Effector memory CD8-positive, alpha-beta T cell (primary cell): ENCODE results near the gene TANGO6.

Source experiments
- ATAC-seq: fragments of 150-1000 bp; cut with Tn5 transposase; replicated peaks from 2 replicates; pipeline ENCODE4 v1.10.0; 2021; ENCODE audit warnings: mild to moderate bottlenecking, moderate library complexity
- DNase-seq, 3 experiments: peaks; one replicate each; pipeline ENCODE4 v3.0.0; 2021
- H3K27ac Mint-ChIP-seq, 2 donors: one replicate each; pipeline ENCODE4 v1.8.0; 2022; ENCODE audit warnings: mild to moderate bottlenecking in 2 of 2, mixed read lengths in 2 of 2, moderate library complexity in 2 of 2
- H3K27me3 Mint-ChIP-seq, 2 donors: one replicate each; pipeline ENCODE4 v1.8.0; 2022; ENCODE audit warnings: mixed read lengths in 2 of 2
- H3K36me3 Mint-ChIP-seq: one replicate; pipeline ENCODE4 v1.8.0; 2022; ENCODE audit warnings: mild to moderate bottlenecking, moderate library complexity, mixed read lengths; ENCODE audit not compliant: insufficient read depth
- H3K4me1 Mint-ChIP-seq, 2 donors: one replicate each; pipeline ENCODE4 v1.8.0; 2022; ENCODE audit warnings: low read depth in 2 of 2, mixed read lengths in 2 of 2
- H3K4me3 Mint-ChIP-seq, 2 donors: one replicate each; pipeline ENCODE4 v1.8.0; 2022; ENCODE audit warnings: mild to moderate bottlenecking in 2 of 2, mixed read lengths in 2 of 2, moderate library complexity in 2 of 2
- H3K9me3 Mint-ChIP-seq, 2 donors: one replicate each; pipeline ENCODE4 v1.8.0; 2022; ENCODE audit warnings: mixed read lengths in 2 of 2

TANGO6 gene

GRCh38 chr16:68884401-68884800 lies 41.1 kb downstream of the TANGO6 start:
- H3K9me3 Mint-ChIP-seq, result no peaks in the 10 kb centered on the region
- peaks cover 41% of the 10 kb centered on the region for H3K36me3 Mint-ChIP-seq
- DNase-seq (no peak), ATAC-seq (no peak)
- no peaks in the 10 kb centered on the region for H3K27me3 Mint-ChIP-seq
- no peak overlapping the region for H3K27ac Mint-ChIP-seq
- H3K4me3 Mint-ChIP-seq, result no peak overlapping the region
- H3K4me1 Mint-ChIP-seq, result peaks cover 0 to 4% of the 10 kb centered on the region in 2 donors

- no peak overlapping the region for H3K27ac Mint-ChIP-seq
- no peak for ATAC-seq
- H3K9me3 Mint-ChIP-seq, result no peaks in the 10 kb centered on the region
- peaks cover 0 to 4% of the 10 kb centered on the region in 2 donors for H3K4me1 Mint-ChIP-seq
- no peak for DNase-seq
- peaks cover 34% of the 10 kb centered on the region for H3K36me3 Mint-ChIP-seq
- no peak overlapping the region for H3K4me3 Mint-ChIP-seq
- H3K27me3 Mint-ChIP-seq, result no peaks in the 10 kb centered on the region
Measured at GRCh38 chr16:68884861-68885720, 41.8 kb downstream of the TANGO6 start.

- ATAC-seq (no peak), DNase-seq (no peak)
- H3K27ac Mint-ChIP-seq, result peak overlapping the region; percentile 45 to 68
- peaks cover 0 to 4% of the 10 kb centered on the region in 2 donors for H3K4me1 Mint-ChIP-seq
- no peaks in the 10 kb centered on the region for H3K27me3 Mint-ChIP-seq
- no peak overlapping the region for H3K4me3 Mint-ChIP-seq
- H3K36me3 Mint-ChIP-seq, result peaks cover 17% of the 10 kb centered on the region
- H3K9me3 Mint-ChIP-seq, result no peaks in the 10 kb centered on the region
Measured at GRCh38 chr16:68887107-68887506, 43.8 kb downstream of the TANGO6 start.

DNA sequence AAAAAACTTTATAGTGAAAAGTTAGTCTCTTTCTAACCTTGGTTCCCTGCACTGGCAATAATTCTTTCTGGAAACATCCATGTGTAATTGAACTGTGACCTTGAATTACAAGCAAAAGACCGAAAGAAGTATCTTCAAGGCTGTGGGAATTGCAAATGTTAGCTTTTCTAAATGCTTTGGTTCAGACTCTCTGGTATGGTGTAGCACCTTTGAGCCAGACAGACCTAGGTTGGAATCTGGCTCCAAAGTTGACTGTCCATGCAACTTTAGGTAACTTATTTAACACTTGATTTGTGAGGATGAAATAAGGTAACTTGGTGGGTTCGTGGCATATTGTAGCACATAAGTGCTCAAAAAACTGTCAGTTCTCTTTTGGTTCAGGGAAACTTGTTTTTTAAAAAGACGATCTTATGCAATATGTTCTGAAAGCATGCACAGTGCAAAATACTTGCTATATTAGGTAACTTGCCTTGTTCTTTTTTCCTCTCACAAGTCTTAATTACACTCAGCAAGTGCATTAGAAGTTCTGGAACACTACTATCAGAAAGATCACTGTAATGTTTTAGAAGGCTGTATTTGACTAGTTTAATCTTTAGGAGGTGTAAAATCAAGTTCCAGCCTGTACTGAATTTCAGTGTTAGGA lies 46.3 kb downstream of the TANGO6 start:
- no peak overlapping the region for H3K4me3 Mint-ChIP-seq
- H3K4me1 Mint-ChIP-seq, result peaks cover 0 to 4% of the 10 kb centered on the region in 2 donors
- ATAC-seq (no peak), DNase-seq (no peak)
- peaks cover 5% of the 10 kb centered on the region for H3K36me3 Mint-ChIP-seq
- no peaks in the 10 kb centered on the region for H3K27me3 Mint-ChIP-seq
- H3K27ac Mint-ChIP-seq, result peak overlapping the region in 1 of 2 donors; percentile 25
- H3K9me3 Mint-ChIP-seq, result no peaks in the 10 kb centered on the region

DNA sequence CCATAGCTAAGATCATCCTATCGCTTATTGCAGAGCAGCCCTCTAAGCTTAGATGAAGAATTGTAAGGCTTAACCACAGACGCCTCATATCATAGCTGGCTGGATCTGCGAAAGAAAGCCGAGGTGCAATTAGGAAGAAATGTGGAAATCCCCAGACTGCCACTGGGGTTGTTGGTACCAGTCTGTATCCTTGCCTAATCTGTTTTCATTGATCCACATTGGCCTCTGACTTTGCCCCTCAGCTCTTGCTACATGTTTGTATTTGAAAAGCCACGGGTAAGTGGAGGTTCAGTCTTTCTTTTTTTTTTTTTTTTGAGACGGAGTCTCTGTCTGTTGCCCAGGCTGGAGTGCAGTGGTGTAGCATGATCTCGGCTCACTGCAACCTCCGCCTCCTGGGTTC lies 48.9 kb downstream of the TANGO6 start:
- ATAC-seq (no peak), DNase-seq (no peak)
- Mint-ChIP-seq H3K27ac (no peak overlapping the region), H3K27me3 (no peaks in the 10 kb centered on the region), H3K4me1 (no peaks in the 10 kb centered on the region), H3K9me3 (no peaks in the 10 kb centered on the region), H3K4me3 (no peak overlapping the region), H3K36me3 (peaks cover 5% of the 10 kb centered on the region)

DNA sequence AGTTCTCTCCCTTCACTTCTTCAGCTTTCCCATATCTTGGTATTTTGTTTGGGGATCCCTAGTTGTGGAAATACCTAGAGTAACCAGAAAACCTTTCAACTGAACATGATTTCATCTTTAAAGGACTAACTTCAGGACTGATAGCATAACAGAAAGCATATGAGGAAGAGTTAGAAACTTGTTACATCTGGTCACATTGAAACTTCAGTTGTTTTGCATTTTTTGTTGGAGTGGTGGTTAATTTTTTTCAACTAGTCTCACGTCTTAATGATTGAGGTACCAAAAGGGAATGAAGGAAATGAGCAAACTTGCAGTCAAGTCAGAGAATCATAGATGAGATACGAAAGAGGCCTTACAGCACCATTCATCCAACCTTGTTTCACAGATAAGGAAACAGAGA lies 49.6 kb downstream of the TANGO6 start:
- H3K9me3 Mint-ChIP-seq, result no peaks in the 10 kb centered on the region
- DNase-seq (no peak), ATAC-seq (no peak)
- no peaks in the 10 kb centered on the region for H3K4me1 Mint-ChIP-seq
- no peak overlapping the region for H3K27ac Mint-ChIP-seq
- H3K27me3 Mint-ChIP-seq, result no peaks in the 10 kb centered on the region
- H3K36me3 Mint-ChIP-seq, result peaks cover 5% of the 10 kb centered on the region
- no peak overlapping the region for H3K4me3 Mint-ChIP-seq

- Mint-ChIP-seq H3K9me3 (no peaks in the 10 kb centered on the region), H3K4me1 (no peaks in the 10 kb centered on the region), H3K27ac (no peak overlapping the region), H3K36me3 (peaks cover 6% of the 10 kb centered on the region), H3K4me3 (no peak overlapping the region), H3K27me3 (no peaks in the 10 kb centered on the region)
- DNase-seq (no peak), ATAC-seq (no peak)
Measured at GRCh38 chr16:68893710-68894705, 50.7 kb downstream of the TANGO6 start.

GRCh38 chr16:68894714-68895113 lies 51.4 kb downstream of the TANGO6 start:
- no peak overlapping the region for H3K4me3 Mint-ChIP-seq
- H3K27ac Mint-ChIP-seq, result no peak overlapping the region
- no peaks in the 10 kb centered on the region for H3K4me1 Mint-ChIP-seq
- no peaks in the 10 kb centered on the region for H3K27me3 Mint-ChIP-seq
- ATAC-seq (no peak), DNase-seq (no peak)
- no peaks in the 10 kb centered on the region for H3K9me3 Mint-ChIP-seq
- H3K36me3 Mint-ChIP-seq, result peaks cover 12% of the 10 kb centered on the region

DNA sequence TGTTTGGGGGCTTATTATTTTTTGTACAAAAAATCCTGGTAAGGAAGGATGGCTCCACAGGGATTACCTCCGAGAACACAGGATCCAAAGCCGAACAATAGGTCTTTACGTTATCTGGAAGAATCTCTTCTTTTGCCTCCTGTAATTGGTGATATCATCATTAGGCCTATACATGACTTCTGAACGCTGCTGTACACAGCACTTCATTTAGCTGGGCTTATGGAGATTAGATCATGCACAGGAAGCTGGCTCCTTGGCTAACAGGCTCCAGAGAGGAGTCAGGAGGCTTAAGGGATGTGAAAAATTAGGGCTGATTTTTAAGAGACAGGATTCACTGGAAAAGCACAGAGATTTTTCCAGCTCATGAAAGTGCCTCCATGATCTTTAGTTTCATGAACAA lies 54.7 kb downstream of the TANGO6 start:
- H3K36me3 Mint-ChIP-seq, result peaks cover 7% of the 10 kb centered on the region
- no peak overlapping the region for H3K4me3 Mint-ChIP-seq
- no peak overlapping the region for H3K27ac Mint-ChIP-seq
- H3K27me3 Mint-ChIP-seq, result no peaks in the 10 kb centered on the region
- DNase-seq, result no peak
- H3K4me1 Mint-ChIP-seq, result no peaks in the 10 kb centered on the region
- H3K9me3 Mint-ChIP-seq, result no peaks in the 10 kb centered on the region
- ATAC-seq, result no peak

GRCh38 chr16:68900009-68900408 lies 56.7 kb downstream of the TANGO6 start:
- Mint-ChIP-seq H3K9me3 (no peaks in the 10 kb centered on the region), H3K27ac (no peak overlapping the region), H3K27me3 (no peaks in the 10 kb centered on the region), H3K4me1 (no peaks in the 10 kb centered on the region), H3K4me3 (no peak overlapping the region), H3K36me3 (peaks cover 13% of the 10 kb centered on the region)
- DNase-seq (no peak), ATAC-seq (no peak)

- no peak for DNase-seq
- ATAC-seq, result no peak
- Mint-ChIP-seq H3K9me3 (no peaks in the 10 kb centered on the region), H3K27ac (no peak overlapping the region), H3K4me3 (no peak overlapping the region), H3K4me1 (no peaks in the 10 kb centered on the region), H3K27me3 (no peaks in the 10 kb centered on the region), H3K36me3 (peaks cover 24% of the 10 kb centered on the region)
Measured at GRCh38 chr16:68902003-68902968, 59.0 kb downstream of the TANGO6 start.

DNA sequence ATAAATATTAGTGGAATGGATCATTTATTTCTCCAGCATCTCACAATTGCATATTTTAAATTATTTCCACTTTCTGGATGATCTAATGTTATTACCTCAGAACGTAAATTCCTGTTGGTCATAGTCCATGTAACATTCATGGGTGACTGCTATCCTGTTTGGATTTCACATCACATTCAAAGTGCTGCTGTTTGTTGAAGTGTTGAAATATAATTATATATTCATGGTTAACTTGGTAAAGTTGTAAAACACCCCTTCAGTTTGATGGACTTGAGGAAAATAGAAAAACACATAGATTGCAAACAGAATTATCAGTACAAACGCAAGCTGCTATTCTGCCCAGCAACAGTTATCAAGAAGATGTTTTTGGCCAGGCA lies 59.6 kb downstream of the TANGO6 start:
- ATAC-seq (no peak), DNase-seq (no peak)
- H3K4me1 Mint-ChIP-seq, result peaks cover 0 to 1% of the 10 kb centered on the region in 2 donors
- no peaks in the 10 kb centered on the region for H3K9me3 Mint-ChIP-seq
- H3K4me3 Mint-ChIP-seq, result no peak overlapping the region
- H3K36me3 Mint-ChIP-seq, result peaks cover 28% of the 10 kb centered on the region
- no peak overlapping the region for H3K27ac Mint-ChIP-seq
- H3K27me3 Mint-ChIP-seq, result no peaks in the 10 kb centered on the region
